AG09319 (cell line): ENCODE data around the gene PLBD2.

Source experiments
- DNase-seq: peaks from one replicate; pipeline ENCODE4 v3.0.0-alpha.2; 2010; ENCODE audit warnings: low read depth; ENCODE audit errors: extremely low read depth
- CTCF ChIP-seq: IDR thresholded peaks from 2 replicates; pipeline ENCODE4 v1.5.1; 2011; ENCODE audit warnings: low read depth, mild to moderate bottlenecking, inconsistent platforms, low read length, moderate library complexity

PLBD2 gene

GRCh38 chr12:113372371-113372770 is 14.0 kb downstream of the PLBD2 start:
- no peak for DNase-seq
- TF ChIP-seq CTCF, result no peak

- TF ChIP-seq CTCF, result no peak
Measured at GRCh38 chr12:113373440-113373839, 15.1 kb downstream of the PLBD2 start.

GRCh38 chr12:113373969-113374368 is 15.6 kb downstream of the PLBD2 start:
- no peak for DNase-seq
- no peak for TF ChIP-seq CTCF

More at GRCh38 chr12:113373440-113373839, 15.1 kb downstream of the PLBD2 start:
- no peak for DNase-seq

- no peak for DNase-seq
- TF ChIP-seq CTCF, result no peak
Measured at GRCh38 chr12:113374823-113375428, 16.5 kb downstream of the PLBD2 start.

GRCh38 chr12:113378291-113378690 is 19.9 kb downstream of the PLBD2 start:
- DNase-seq, result no peak
- no peak for TF ChIP-seq CTCF

- TF ChIP-seq CTCF, result no peak
- no peak for DNase-seq
Measured at GRCh38 chr12:113381220-113381619, 22.8 kb downstream of the PLBD2 start.

GRCh38 chr12:113382206-113382605 is 23.8 kb downstream of the PLBD2 start:
- DNase-seq, result no peak
- no peak for TF ChIP-seq CTCF
